GM19351 (cell line): ENCODE measurements around the gene MAP4K4.
"Not testable (repeated sequence)": the region's sequence is repeated elsewhere in the genome, so short reads cannot be mapped to it uniquely, and the experiment has no call there.

Source experiments
- ATAC-seq: cut with Tn5 transposase; IDR thresholded peaks from one replicate; pipeline ENCODE4 v1.9.1; 2021; ENCODE audit warnings: mild to moderate bottlenecking, moderate library complexity; ENCODE audit not compliant: unreplicated experiment

MAP4K4 gene

GRCh38 chr2:101895819-101896322 lies 198.4 kb downstream of the MAP4K4 start:
- no peak for ATAC-seq

GRCh38 chr2:101897301-101897700 lies 199.8 kb downstream of the MAP4K4 start:
- no peak for ATAC-seq

GRCh38 chr2:101899265-101899664 lies 201.8 kb downstream of the MAP4K4 start:
- ATAC-seq = no peak

- ATAC-seq = no peak
Observed at GRCh38 chr2:101899871-101900270, 202.4 kb downstream of the MAP4K4 start.

GRCh38 chr2:101900375-101900774 lies 202.9 kb downstream of the MAP4K4 start:
- ATAC-seq = peak; percentile 94

GRCh38 chr2:101901241-101901640 lies 203.7 kb downstream of the MAP4K4 start:
- no peak for ATAC-seq

- no peak for ATAC-seq
Observed at GRCh38 chr2:101902169-101902568, 204.7 kb downstream of the MAP4K4 start.

GRCh38 chr2:101904916-101905315 lies 207.4 kb downstream of the MAP4K4 start:
- no peak for ATAC-seq

GRCh38 chr2:101905746-101906336 lies 208.3 kb downstream of the MAP4K4 start:
- ATAC-seq = no peak

GRCh38 chr2:101909760-101910159 lies 212.3 kb downstream of the MAP4K4 start:
- no peak for ATAC-seq

GRCh38 chr2:101912545-101912944 lies 215.0 kb downstream of the MAP4K4 start:
- ATAC-seq = peak; percentile 100

- no peak for ATAC-seq
Observed at GRCh38 chr2:101921319-101921952, 223.9 kb downstream of the MAP4K4 start.

GRCh38 chr2:101921953-101922325 lies 224.4 kb downstream of the MAP4K4 start:
- ATAC-seq = no peak

GRCh38 chr2:101924311-101924710 lies 226.8 kb downstream of the MAP4K4 start:
- ATAC-seq = not testable (repeated sequence)

GRCh38 chr2:101930019-101930418 lies 232.5 kb downstream of the MAP4K4 start:
- no peak for ATAC-seq

- no peak for ATAC-seq
Observed at GRCh38 chr2:101930847-101931246, 233.3 kb downstream of the MAP4K4 start.

GRCh38 chr2:101931402-101931801 lies 233.9 kb downstream of the MAP4K4 start:
- no peak for ATAC-seq

GRCh38 chr2:101935764-101936163 lies 238.3 kb downstream of the MAP4K4 start:
- not testable (repeated sequence) for ATAC-seq

- no peak for ATAC-seq
Observed at GRCh38 chr2:101942851-101943250, 245.3 kb downstream of the MAP4K4 start.
